WERI-Rb-1 (cell line): ENCODE measurements around the gene BICDL2.

ENCODE experiments used
- DNase-seq: peaks from one replicate; pipeline ENCODE4 v3.0.0-alpha.2; 2020
- H3K27ac ChIP-seq: fragments of 250-450 bp; sonication (Bioruptor Pico); 2 replicates; pipeline ENCODE4 v1.5.1; 2020; ENCODE audit warnings: mild to moderate bottlenecking, moderate library complexity
- H3K27me3 ChIP-seq: fragments of 250-450 bp; sonication (Bioruptor Pico); 2 replicates; pipeline ENCODE4 v1.5.1; 2021; ENCODE audit warnings: mild to moderate bottlenecking, low read depth, moderate library complexity; ENCODE audit not compliant: insufficient read depth, severe bottlenecking
- H3K36me3 ChIP-seq: fragments of 250-450 bp; sonication (Bioruptor Pico); 2 replicates; pipeline ENCODE4 v1.5.1; 2020; ENCODE audit warnings: mild to moderate bottlenecking, moderate library complexity
- H3K4me3 ChIP-seq: 2 replicates; pipeline ENCODE4 v1.5.1; 2011; ENCODE audit warnings: low read depth, mild to moderate bottlenecking, control low read depth, low read length
- H3K9me3 ChIP-seq: fragments of 250-450 bp; sonication (Bioruptor Pico); 2 replicates; pipeline ENCODE4 v1.5.1; 2021; ENCODE audit warnings: mild to moderate bottlenecking, moderate library complexity; ENCODE audit not compliant: severe bottlenecking
- CTCF ChIP-seq: IDR thresholded peaks from 2 replicates; pipeline ENCODE4 v1.5.1; 2011; ENCODE audit warnings: low read depth, mild to moderate bottlenecking, control low read depth, inconsistent platforms, low read length

BICDL2 gene

GRCh38 chr16:3021449-3022207 is 15.1 kb downstream of the BICDL2 start:
- no peaks in the 10 kb centered on the region for H3K27me3 ChIP-seq
- peak; percentile 87 for DNase-seq
- H3K27ac ChIP-seq: peak overlapping the region; percentile 32
- peak overlapping the region; percentile 57 for H3K4me3 ChIP-seq
- peaks cover 25% of the 10 kb centered on the region for H3K36me3 ChIP-seq
- no peaks in the 10 kb centered on the region for H3K9me3 ChIP-seq
- TF ChIP-seq CTCF: peak; percentile 74

GRCh38 chr16:3020604-3021448 is 15.9 kb downstream of the BICDL2 start:
- TF ChIP-seq CTCF: no peak
- Histone ChIP-seq H3K27me3 (no peaks in the 10 kb centered on the region), H3K27ac (peak overlapping the region; percentile 51), H3K9me3 (no peaks in the 10 kb centered on the region), H3K36me3 (peaks cover 17% of the 10 kb centered on the region), H3K4me3 (peak overlapping the region; percentile 57)
- DNase-seq: no peak

- TF ChIP-seq CTCF: no peak
- Histone ChIP-seq H3K27ac (peak within 1 kb of the TSS; percentile 65), H3K9me3 (no peaks in the 10 kb centered on the region), H3K36me3 (peaks cover 11% of the 10 kb centered on the region), H3K4me3 (peak within 1 kb of the TSS; percentile 57), H3K27me3 (no peaks in the 10 kb centered on the region)
- peak; percentile 80 for DNase-seq
Measured at GRCh38 chr16:3020247-3020603, 16.5 kb downstream of the BICDL2 start, which contains the start of gene TNFRSF12A. Gene TNFRSF12A, plus strand, starts transcription at chr16:3020368. Its CDS starts 30 bp downstream, at chr16:3020398.

GRCh38 chr16:3019594-3020246 is 17.0 kb downstream of the BICDL2 start:
- Histone ChIP-seq H3K9me3 (no peaks in the 10 kb centered on the region), H3K27me3 (no peaks in the 10 kb centered on the region), H3K36me3 (peaks cover 8% of the 10 kb centered on the region), H3K4me3 (peak overlapping the region; percentile 57), H3K27ac (peak overlapping the region; percentile 65)
- no peak for DNase-seq
- no peak for TF ChIP-seq CTCF

GRCh38 chr16:3017794-3018506 is 18.8 kb downstream of the BICDL2 start, which contains the start of gene CLDN6:
Gene CLDN6, minus strand, starts transcription at chr16:3018183. Its CDS starts 2,162 bp downstream, at chr16:3016021.
- Histone ChIP-seq H3K27ac (no peak within 1 kb of the TSS), H3K4me3 (no peak within 1 kb of the TSS), H3K36me3 (peaks cover 8% of the 10 kb centered on the region), H3K9me3 (no peaks in the 10 kb centered on the region), H3K27me3 (no peaks in the 10 kb centered on the region)
- TF ChIP-seq CTCF: peak; percentile 37; the same call in 1 of the 2 replicates
- no peak for DNase-seq
